Hepatocyte (in vitro differentiated cells): Measurements from ENCODE around the gene SYT9.

ENCODE experiments used
- EZH2 ChIP-seq: fragments of 200-600 bp; sonication (generic); IDR thresholded peaks from 2 replicates; pipeline ENCODE4 v1.6.1; 2016; ENCODE audit warnings: antibody characterized with exemption, mild to moderate bottlenecking, borderline replicate concordance
- EZH2phosphoT487 ChIP-seq: fragments of 200-600 bp; sonication (generic); IDR thresholded peaks from one replicate; pipeline ENCODE4 v1.6.1; 2018; ENCODE audit warnings: antibody characterized with exemption, mild to moderate bottlenecking, low read depth, moderate library complexity; ENCODE audit not compliant: unreplicated experiment, severe bottlenecking

DNA sequence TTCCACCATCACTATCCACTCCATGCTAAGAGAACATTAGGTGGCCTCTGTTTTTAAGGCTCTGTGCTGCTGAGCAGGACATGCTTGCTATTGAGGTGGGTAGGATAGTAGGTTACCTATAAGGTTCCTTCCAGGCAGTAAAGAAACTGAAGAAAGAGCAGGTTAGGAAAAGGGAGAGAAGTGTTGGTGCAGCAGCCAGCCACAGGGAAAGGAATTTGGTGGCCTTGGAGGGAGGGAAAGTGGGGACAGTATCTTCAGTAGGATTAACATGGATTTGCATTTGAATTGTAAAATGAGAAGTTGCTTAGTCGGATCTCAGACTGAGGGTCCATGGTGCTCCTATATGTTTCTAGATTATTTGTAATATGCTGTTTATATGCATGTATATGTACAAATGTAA lies 184.4 kb downstream of the SYT9 start:
- TF ChIP-seq EZH2 (no peak), EZH2phosphoT487 (no peak)
